Stimulated activated CD4-positive, alpha-beta T cell treated with anti-CD3 and anti-CD28 coated beads, Interleukin-1b, Interleukin-23, amount 100 ng/mL, for 4 hours (primary cell): Measurements from ENCODE around the gene EPB41L1.

Experiments used
- DNase-seq, 2 donors: peaks; one replicate each; pipeline ENCODE4 v3.0.0-alpha.2; 2020; ENCODE audit warnings: low read depth in 2 of 2

EPB41L1 gene

DNA sequence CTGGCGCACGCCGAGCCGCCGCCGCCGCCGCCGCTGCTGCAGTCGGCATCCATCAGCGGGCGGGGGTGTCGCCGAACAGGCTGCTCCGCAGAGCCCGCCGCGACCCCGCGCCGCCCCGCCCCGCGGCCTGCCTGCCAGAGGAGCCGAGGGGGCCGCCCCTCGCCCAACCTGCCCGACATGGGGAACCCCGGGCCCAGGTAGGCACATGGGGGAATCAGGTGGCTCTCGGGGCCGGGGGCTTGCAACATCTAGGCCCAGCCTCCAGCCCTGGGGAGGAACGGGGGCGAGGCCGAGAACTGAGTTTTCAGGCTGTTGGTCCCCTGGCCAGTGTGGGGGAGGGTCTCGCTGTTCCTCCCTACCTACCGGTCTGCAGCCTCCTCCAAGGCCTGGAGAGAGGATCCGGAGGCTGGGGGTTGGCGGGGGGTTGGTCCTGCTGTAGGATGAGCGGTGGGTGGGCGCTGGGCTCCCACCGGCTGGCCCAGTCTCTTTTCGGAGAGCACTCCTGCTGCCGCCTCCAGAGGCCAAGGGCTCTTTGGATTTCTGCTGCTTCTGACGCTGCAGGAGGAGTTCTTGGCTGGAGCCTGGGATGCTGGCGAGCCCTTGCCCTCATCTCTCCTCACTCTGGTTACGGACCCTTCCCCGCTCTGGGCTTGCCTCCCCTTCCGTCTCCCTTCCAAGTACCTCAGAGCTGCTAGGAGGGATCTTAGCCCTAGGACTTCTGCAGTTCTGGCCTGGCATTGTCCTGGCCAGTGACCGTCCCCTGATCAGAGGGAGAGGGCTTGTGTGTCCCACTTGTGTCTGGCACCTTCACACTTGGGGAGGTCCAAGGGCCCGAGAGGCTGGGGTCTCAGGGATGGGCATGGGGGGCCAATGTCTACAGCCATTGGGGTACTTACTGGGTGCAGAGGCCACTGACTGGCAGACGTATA is at the start of gene EPB41L1:
TSS of gene EPB41L1 (plus strand) at position 41 of the 929 bp plus-strand sequence. CDS start 19,038 bp downstream, outside the sequence.
- no peak for DNase-seq

DNA sequence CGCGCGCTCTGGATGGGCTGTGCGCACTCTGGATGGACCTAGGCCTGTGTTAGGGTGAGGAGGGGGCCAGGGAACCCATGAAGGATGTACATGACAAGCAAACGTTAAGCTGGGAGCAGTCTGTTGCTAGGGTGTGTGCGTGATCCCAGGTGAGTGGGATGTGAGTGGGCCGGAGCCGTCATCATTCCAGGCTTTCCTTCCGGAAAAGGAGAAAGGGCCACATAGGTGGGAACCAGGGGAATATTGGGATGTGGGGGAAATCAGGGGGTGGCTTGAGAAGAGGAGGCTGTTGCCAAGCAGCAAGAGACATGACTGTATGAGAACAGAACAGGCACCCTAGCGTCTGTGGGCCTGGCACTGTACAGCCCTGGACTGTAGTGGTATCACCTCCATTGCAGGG is 49.7 kb upstream of the EPB41L1 start:
- DNase-seq = no peak

DNA sequence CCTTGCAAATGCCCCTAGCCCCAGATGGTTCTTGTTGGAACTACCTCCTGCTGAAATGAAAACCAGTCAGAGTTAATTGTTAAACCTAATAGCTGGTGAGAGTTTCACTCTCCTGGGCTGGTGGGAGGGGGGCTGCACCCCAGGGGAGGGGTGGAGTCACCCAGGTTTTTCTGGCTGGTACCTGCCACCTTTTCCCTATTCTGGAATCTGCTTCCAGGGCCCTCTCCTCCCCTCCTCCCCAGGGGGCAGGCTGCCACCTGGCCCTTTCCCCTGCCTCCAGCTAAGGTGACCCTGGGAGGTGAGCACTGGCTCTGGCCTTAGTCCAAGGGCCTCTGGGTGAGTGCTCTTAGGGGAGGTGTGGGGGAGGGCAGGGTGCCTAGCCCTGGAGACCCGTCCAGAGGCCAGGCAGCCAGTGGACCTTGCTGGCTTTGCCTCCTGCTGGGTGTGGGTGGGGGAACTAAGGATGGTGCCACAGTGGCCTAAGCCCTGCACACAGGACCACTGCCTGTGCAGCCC is 48.8 kb upstream of the EPB41L1 start:
- DNase-seq = no peak

DNA sequence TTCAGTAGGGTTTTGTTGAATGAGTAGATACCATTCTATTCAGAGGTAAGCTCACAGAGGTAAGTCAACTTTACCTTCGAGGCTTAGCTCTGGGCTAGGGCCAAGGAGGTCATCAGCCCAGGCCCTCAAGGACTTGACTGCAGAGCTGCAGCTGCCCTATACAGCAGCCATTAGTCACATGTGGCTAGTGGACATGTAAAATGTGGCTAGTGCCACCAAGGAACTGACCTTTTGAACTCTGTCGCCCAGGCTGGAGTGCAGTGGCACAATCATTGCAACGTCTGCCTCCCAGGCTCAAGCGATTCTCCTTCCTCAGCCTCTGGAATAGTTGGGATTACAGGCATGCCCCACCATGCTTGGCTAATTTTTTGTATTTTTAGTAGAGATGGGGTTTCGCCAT is 47.9 kb upstream of the EPB41L1 start:
- no peak for DNase-seq

DNA sequence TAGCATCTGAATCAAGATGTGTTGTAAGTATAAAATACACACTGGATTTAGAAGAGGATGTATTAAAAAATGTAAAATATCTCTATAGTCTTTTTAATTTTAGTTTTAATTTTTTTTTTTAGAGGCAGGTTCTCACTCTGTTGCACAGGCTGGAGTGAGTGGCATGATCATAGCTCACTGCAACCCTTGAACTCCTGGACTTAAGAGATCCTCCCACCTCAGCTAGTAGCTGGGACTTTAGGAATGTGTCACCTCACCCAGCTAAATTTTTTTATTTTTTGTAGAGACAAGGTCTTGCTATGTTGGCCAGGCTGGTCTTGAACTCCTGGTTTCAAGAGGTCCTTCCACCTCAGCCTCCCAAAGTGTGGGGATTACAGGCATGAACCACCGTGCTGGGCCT is 46.7 kb upstream of the EPB41L1 start:
- no peak for DNase-seq

DNA sequence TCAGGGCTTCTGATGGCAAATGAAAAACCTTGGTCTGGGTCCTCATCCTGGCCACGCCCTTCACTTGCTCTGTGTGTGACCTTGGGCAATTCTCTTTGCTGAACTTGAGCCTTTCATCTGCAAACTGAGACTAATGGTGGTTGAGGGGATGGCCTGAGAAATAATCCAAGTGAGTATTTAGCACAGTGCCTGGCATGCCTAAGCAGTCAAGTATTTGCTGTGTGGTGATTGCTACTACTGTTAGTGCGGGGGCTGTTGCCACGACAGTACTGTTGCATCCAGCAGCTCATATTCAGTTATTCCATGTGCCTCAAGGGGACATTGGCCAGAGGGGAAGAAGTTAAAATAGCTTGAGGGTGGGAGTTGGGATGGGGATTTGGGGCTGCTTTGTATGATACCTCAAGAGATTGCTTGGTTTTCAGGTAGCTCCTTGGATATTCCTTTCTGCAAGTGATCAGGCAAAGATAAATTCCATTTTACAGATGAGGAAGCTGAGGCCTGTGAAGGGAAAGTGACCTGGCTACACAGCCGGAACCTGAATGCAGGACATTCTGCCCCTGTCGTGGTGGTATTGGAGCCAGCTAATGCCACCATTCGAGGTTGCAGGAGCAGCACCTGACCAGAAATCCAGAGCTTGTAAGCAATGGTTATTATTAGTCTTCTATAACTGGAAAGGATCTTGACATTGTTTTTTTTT is 45.1 kb upstream of the EPB41L1 start:
- DNase-seq = no peak

DNA sequence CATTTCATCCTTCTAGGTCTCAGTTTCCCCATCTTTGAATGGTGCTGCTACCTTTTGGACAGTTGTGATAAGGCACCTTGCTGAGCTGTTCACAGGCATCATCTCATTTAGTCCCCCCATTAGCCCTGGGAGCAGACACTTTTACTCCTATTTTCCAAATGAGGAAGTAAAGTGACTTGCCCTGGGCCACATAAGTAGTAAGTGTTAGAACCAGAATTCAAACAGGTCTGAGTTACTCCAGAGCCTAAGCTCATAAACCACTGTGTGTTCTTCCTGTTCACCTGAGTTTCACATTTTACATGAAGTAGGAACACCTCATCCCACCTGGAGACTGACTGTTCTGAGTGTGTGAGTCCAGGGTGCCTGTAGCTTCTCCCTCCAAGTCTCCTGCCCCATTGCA is 43.5 kb upstream of the EPB41L1 start:
- no peak for DNase-seq

DNA sequence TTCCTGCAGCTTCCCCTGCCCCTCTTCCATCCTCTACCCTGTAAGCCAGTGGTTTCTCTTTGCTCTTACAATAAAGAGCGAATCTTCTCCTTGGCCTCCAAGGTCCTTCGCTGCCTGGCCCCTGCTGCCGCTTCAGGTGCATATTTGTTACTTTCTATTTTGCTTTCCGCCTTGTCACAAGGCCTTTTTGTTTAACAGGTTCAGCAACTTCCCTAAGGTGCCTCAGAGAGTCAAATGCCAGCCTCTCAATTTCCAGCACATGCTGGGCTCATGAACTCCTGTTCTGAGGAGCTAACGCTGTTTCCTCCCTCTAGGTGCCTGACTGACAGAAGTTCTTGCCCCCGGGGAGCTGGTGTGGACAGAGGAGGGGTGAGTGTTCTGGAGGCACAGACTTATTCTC is 42.4 kb upstream of the EPB41L1 start:
- no peak for DNase-seq

DNA sequence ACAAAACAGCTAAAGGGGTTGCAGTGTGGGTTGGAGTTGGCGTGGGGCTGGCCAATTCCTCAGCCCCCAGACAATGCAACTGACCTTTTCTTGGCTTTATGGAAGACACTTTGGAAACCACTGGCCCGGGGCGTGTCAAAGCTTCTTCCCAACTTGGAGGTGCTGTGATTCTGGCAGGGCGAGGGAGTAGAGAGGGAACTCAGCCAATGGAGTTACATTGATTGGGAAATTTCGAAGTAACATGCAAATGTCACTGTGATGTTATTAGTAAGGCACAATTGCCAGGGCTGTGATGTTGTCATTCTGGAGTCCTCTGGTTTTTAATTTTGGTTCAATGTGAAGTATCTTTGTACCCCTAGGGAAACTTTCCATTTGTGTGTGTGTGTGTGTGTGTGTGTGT is 41.5 kb upstream of the EPB41L1 start:
- no peak for DNase-seq

DNA sequence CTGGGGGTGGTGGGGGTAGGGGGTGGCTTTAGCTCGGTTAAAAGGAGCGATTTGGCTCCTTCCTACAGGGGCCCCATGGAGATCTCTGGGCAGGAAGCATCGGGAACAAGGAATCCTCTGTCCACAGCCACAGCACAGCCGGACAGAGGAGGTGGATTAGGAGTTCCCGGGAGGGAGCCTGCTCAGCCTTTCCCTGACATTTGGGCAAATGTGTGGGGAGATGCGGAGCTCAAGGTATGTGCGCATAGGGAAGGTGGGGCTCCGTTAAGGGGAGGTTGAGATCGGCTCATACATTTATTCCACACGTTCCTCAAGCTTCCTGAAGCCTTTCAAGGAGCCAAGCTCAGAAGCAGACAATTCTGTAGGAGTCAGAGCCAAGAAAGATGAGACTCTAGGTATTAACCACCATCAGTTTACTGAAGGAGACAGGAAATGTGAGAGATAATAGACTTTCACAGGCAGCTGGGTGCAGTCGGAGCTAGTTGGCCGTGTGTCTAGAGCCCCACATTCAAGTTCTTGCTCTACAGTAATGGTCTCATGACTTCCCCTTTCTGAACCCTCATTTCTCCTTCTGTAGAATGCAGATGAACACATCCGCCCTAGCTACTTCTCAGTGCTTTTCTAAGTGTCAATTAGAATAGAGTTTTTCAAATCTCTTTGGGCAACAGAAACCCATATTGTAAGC is 40.8 kb upstream of the EPB41L1 start:
- DNase-seq = no peak

DNA sequence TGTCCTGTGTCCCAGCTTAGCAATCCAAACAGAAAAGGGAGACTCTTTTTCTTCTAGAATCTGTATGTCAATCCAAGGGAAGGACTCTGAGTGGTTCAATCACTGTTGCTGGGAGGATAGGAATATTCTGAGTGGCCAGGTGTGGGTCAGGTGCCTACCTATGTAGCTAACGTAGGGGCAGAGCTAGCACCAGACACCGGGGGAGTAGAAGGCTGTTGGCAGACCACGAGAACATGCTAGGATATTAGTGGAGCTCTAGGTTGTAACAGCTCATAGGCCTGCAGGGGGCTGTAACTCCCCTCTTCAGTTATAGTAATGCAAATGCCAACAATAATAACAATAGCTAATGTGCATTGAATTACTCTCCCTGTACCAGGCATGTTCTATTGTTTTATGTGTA is 39.8 kb upstream of the EPB41L1 start:
- DNase-seq = no peak

DNA sequence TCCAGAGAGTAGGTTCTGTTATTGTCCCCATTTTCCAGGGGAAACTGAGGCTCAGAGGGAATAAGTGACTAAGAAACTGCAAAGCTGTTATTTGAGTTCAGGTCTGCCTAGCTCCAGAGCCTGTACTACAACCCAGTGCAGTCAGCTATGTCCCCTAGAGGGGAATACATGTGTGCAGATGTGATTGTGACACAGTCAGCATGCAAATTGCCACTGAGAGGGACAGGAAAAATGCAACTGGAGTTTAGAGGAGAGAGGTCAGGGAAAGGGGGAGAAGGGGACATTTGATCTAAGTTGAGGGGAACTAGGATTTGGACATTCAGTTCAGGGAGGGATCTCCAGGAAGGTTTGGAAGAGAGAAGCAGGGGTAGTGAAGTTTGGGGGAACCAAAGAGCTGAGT is 38.6 kb upstream of the EPB41L1 start:
- no peak for DNase-seq

DNA sequence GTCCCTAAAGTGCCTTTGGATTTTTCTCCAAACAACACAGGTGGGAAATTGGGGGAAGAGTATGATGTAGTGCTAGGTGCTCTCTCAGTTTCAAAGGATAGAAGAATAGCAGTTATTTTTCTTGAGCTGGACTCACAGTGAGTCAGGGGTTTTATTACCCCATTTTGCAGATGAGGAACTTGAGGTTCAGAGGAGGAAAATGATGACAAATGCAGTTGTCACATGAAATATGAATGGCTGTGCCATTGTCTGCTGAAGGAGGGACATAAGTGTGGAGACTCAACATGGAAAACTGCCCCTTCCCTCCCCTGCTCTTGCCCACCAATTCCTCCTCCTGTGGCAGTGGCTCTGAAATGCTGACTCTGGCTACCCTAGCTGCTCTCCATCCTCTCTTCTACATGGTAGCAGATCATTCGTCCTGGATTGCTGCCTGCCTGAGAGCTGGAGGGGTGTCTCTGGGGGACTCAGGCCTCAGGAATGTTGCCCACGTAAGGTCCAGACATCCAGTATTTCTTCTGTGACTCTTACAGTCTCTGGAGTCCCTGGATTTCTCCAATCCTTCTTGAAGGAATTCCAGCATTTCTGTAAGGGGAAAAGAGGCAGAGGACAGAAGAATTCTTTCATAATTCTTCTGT is 37.6 kb upstream of the EPB41L1 start:
- DNase-seq = no peak

DNA sequence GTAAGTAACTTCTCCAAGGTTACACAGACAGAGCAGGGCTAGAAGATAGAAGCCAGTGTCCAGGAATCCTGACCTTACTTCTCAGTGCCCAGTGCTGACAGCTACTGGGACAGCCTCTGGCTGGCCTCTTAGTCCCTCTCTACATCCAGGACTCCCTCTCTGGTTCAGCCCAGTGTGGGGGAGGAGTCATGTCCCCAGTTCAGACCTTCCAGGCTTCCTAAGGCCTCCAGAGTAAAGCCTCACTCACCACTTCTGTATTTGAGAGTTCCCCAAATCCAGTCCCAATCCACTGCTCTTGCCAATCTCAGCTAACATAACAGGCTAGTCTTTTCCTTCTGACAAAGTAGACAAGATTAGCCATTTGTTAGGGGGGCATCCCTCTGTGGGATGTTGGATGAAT is 36.9 kb upstream of the EPB41L1 start:
- DNase-seq = no peak

DNA sequence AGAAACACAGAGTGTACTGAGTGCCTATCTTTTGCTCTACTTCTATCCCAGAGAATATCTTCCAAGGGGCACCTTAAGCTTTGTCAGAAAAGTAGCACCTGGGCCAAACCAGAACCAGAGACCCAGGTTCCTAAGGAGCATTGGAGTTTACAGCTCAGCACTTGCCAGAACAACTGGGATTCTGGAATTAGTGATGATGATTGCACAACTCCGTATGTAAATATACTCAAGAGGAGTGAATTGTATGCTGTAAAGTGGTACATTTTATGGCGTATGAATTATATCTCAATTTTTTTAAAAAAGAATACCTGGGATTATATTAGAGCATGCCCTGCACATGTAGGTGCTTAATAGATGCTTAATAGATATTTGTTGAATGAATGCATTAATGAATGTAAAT is 36.2 kb upstream of the EPB41L1 start:
- no peak for DNase-seq

DNA sequence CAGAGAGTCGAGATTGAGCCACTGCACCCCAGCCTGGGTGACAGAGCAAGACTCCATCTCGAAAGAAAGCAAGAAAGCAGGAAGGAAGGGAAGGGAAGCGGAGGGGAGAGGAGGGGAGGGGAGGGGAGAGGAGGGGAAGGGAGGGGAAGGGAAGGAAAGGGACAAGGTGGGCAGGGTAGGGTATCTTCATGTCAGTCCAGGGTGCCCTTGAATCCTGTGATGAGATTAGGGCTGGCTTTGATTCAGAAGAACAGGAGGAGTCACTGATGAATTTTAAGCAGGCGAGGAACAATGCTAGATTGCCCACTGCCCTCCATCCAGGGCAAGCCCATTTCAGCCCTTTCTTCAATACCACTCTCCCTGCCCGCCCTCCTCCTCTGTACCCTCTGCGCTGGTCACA is 35.0 kb upstream of the EPB41L1 start:
- no peak for DNase-seq

DNA sequence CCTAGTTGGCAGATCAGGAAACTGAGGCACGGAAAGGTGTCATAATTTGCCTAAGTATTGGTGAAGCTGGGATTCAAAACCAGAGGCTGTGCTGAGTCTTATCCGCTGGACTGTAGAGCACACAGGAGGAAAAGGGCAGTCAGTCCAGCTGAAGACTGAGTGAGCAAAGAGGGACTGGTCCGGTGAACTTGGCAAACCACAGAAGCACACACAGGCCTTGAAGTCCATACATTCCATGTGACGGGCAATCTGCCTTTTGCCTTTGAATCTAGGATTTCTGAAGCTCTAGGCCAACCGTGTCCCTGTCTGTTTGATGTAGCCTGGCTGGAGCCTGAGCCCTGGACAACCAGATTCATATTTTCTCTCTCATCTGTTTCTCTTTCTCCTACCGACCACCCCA is 34.3 kb upstream of the EPB41L1 start:
- DNase-seq = no peak

DNA sequence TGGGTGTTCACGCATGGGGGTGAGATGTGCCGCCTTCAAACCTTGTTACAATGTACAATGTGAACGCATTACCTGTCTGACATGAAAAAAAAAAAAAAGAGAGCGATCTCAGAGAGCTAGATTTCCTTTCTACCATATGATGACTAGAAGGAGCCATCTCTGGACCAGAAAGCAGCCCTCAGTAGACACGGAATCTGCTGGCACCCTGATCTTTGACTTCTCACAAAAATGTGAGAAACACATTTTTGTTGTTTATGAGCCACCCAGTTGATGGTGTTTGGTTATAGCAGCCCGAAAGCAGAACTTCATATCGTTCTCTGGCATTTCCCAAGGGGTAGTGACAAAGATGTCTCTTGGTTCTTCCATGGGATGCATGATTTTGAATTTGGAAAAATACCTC is 33.5 kb upstream of the EPB41L1 start:
- no peak for DNase-seq

DNA sequence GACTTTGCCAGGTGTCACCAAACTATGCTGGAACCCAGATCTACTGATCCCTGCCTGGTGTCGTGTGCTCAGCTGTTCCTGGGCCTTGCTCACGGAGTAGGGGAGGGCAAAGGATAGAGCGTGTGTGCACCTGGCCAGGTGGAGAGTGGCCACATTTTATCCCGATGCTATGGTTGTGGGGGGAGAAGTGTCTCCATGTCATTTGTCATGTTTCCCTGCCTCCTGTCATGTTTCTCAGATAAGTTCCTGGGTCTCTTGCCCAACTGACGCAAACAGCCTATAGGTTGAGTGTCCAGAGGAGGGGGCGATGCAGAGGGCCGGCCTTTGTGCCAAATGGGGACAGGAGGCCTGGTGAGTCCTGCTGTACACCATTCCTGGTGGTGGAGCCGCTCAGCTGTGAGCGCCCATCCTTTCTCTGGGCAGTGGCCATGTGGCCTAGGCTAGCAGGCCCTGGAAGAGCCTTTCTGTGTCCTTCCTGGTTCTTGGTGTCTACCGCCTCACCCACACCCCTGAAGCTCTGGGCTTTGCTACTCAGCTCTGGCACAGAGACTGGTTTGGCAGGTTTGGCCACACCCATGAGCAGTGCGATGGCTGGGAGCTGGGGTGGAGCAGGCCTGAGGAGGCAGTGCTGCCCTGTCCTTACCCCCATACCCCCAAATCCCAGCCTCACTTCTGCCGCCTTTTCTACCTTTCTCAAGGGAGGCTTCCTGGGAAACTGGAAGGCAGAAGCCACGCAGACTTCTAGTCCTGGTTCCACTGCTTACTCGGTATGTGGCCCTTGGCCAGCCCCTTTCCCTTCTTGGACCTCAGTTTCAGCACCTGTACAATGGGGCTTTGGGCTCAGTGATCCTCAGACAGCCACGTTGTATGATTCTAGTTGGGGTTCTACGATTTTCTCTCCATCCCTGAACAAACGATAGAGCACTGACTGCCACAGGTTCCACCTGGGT is 32.3 kb upstream of the EPB41L1 start:
- no peak for DNase-seq

DNA sequence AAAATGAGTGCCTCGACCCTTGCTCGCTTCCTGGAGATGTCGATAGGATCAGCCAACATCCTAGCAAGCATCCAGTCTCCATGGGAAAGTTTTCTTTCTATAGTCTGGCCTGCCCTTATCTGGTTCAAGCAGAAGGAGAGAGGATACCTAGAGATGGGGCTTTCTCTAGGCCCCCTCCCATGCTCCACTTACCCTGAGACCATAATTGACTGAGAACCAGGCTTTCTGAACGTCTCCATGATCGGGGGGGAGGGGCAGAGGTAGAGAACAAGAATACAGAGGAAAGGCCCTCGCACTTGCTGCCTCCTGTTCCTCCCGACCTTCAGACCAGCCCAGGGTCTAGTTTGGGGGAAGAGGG is 31.6 kb upstream of the EPB41L1 start:
- DNase-seq = no peak

DNA sequence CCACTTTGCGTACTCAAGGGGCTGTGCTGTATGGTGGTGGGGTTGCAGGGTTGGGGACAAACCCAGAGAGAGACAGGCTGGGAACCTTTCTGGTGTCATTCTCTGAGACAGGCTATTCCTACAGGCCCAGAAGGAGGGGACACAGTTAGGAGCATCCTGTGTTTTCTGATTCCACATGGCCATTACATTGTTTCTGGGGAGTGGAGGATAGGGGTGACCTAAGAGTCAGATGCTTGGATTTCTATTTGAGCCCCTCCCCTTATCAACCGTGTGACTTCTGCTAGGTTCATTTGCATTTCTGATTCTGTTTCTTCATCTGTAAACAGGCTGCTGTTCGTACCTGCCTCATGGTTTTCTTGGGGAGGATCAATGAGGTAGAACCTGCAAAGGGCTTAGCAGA is 29.4 kb upstream of the EPB41L1 start:
- no peak for DNase-seq
